NCI-H2196 (cell line): ENCODE data around the gene FNIP2.

Experiments
- DNase-seq: peaks from one replicate; lab custom pipeline; 2025; ENCODE audit not compliant: unreplicated experiment; lab: John Stamatoyannopoulos, UW

The FNIP2 gene

GRCh38 chr4:158762553-158762952 is 6.3 kb upstream of the FNIP2 start:
- DNase-seq: no peak

DNA sequence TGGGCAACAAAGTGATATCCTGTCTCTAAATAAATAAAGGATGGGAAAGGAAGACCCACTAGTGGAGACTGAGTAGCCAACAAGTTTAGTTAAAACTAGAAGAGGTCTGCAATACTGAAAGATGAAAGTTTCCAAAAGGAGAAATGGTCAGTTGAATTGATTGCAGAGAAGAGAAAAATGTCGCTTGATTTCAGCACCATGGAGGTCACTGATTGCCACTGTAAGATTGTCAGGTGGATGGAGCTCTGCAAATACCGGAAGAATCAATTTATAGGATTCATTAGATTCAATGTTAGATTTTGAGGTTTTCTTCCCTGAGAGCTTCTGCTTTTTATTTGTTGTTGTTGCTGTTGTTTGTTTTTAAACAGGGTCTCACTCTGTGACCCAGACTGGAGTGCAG is 5.4 kb upstream of the FNIP2 start:
- no peak for DNase-seq

GRCh38 chr4:158766434-158767044 is 2.3 kb upstream of the FNIP2 start:
- no peak for DNase-seq

GRCh38 chr4:158767451-158767850 is 1.4 kb upstream of the FNIP2 start:
- no peak for DNase-seq

DNA sequence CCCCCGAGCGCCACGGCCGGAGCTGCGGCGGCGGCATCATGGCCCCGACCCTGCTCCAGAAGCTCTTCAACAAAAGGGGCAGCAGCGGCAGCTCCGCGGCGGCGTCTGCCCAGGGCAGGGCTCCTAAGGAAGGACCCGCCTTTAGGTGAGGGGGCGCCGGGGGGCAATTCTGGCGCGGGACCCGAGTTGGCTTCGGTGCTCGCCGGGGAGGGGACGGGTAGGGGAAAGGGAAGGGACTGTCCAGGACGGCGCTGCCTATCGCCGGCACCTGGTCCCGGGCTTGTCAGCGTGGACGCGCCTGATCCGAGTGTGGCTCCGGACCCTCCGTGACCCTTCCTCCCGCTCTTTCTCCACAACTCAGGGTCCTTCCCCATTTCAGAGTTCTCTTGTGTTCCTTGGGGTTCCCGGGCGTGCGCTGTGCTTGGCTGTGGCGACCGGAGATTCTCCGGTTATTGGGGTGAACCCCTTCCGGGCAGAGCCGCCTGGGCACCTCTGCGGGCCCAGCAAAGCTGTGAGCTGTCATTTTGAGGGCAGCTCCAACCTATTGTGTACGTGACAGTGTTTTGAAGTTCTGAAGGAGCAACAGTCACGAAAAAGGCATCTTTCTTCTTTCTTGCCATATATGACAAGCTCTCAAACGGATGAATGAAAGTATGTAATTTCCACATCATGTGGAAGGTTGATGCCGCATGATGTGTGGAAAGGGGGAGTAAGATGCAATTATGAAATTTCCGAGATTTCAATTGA is 522 bp downstream of the FNIP2 start:
- DNase-seq: no peak

- no peak for DNase-seq
Measured at GRCh38 chr4:158770671-158771070, 1.8 kb downstream of the FNIP2 start.

DNA sequence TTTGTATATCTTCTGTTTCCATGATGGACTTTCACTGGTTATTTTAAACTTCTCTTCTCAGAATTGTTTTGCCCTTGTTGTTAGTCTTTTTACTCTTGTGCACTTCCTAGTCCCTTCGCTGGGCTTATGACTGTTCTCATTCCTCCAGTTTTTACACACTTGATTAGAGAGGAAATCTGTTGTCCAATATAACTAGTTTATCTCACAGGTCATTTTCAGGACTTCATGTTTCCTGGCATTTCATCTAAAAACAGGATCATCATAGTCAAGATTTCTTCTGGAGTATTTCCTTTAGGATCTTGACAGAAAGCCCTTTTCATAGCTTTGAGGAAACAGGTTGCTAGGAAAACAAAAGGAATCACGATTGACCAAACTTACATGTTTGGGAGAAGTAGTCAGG is 3.0 kb downstream of the FNIP2 start:
- DNase-seq: no peak

DNA sequence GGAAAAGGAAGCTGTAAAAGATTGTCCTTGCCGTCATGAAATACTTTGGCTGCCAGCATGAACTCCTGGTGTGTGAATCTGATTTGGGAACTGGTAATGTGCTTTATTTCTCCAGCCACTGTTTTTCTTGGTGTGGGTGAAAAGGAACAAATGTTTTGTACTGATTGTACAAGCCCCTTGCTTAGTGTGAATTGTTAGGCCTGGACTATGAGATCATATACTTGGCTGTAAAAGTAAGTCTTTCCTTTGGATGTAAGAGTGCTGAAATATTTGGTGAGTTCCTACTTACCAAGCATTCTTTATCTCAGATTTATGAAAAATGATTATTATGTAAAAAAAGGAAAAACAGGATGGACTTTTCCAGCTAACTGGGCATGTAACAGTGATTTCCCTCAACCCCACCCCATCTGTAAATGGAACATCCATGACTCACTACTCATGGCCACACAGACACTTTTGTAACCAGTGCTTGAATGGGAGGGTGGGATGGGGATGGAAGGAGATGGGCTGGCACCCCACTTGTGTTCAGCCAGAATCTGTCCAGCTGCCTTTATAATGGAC is 6.3 kb downstream of the FNIP2 start:
- DNase-seq: no peak

DNA sequence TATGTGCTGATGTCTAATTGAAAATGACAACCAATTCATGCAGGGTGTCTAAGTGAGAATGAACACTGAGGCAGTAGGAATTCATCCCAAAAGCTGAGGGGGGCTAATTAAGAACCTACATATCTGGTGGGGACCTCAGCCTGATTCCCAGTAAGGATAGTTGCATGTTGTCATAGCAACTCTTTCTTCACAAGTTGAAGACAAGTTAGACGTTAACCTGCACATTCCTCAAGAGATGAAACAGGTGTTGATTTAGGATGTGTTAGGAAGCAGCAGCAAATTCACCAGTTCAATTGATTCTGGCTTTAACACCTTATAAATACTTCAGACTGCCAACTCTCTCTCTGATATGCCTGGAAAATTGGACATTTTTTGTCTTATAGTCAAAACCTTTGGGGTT is 7.3 kb downstream of the FNIP2 start:
- DNase-seq: no peak

- DNase-seq: no peak
Measured at GRCh38 chr4:158777423-158778155, 8.8 kb downstream of the FNIP2 start.

- no peak for DNase-seq
Measured at GRCh38 chr4:158778156-158778711, 9.4 kb downstream of the FNIP2 start.

DNA sequence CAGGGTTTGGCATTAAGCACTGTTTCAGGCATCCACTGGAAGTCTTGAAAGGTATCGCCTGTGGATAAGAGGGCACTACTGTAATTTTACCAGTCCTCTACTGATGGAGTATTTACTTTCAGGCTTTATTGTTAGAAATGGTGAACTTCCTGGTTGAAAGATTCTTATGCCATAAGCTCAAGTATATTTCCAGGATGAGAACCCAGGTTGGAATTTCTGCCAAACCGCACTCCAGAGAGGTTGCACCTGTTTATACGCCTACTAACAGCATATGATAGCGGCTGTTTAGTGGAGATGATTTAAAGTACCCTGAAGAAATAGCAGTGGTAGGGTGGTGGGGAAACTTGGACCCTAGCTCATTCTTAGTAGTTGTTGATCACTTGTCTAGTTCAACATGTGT is 9.9 kb downstream of the FNIP2 start:
- peak; percentile 70 for DNase-seq

DNA sequence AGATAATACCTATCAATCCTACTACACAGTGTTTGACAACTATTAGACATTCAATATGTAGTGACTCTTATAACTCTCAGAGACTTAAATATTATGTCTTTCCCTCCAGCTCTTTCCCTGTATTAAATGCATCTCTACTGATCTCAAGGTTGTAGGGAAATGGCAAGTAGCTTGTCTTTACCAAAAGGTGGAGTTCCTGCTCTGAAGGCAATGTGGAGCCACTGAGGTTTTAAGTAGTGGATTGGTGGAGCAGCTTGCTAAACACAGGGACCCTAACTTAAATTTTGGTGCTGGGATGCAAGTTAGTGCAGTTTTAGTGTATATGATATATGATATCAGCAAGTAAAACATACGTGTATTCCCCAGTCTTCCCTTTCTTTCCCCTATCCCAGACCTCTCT is 13.1 kb downstream of the FNIP2 start:
- DNase-seq: no peak

DNA sequence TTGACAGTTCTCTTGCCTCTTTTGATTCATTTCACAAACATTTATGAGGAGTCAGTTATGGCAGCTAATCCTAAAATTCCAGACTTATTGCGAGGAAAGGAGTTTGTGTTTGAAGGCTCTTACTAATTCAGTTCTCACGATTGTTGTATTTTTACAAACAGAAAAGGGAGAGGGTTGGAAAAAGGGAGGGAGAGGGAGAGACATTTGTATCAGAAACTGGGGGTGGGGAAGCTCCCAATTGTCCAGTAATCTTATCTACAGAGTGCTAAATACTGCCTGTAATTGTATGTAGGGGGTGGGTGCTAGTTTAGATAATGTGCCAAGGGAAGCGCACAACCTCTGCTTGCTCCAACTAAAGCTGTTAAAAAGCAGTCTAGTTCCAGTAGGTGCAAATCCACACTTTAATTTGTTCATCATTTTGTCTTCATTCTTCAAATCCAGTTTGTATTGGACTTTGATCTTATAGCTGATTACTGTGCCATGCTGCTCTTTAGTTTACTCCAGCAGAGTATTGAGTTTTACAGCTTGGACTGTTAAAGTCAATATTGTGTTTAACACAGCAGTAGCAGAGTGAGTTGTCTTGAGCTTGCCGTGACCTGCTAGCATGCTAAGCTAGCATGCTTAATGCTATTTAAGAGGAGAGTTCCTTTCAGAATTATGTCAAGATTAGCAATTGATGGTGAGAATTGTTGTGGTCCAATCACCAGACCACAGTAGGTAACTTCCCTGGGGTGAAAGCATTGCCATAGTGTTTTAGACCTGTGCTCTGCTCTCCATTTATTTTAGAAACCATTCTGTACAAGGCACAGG is 13.9 kb downstream of the FNIP2 start:
- no peak for DNase-seq

GRCh38 chr4:158783785-158784184 is 15.0 kb downstream of the FNIP2 start:
- DNase-seq: no peak

DNA sequence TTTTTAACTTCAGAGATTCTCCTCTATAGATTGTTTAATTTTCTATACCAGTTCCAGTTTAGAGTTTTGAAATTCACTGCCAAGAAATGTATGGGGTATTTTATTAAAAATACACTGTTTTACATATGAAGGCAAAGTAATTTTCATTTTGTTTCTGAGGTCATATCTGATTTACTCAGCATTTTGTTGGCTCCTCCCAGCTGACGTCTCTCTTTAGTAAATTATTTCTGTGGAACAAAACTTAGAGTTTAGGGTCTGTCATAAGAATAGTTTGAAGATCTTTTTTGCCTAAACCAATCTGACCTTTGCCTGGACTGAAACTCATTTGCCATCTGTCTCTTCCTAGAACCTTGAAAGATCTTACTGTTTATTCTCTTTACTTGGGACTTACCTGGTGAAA is 16.9 kb downstream of the FNIP2 start:
- DNase-seq: no peak

DNA sequence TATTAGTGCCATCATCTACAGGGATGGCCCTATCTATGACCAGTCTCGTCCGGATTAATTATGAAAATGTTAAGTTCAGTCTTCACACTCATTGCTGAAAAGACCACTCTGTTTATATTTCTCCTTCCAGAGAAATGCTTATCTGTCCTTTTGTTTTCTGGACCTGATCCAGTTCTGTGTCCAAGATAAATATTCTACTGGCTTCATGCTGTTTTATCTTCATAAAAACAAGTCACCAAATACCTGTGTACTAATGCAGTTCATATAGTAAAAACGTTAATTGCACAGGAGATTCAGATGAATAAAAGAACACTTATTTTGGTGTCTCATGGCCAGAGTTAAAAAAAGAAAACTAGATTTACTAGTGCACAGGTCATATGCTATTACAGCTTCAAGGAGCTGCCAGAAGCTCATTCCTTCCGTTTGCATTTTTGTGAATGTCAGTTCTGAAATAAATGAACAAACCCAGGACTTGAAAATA is 17.3 kb downstream of the FNIP2 start:
- DNase-seq: peak; percentile 9

- DNase-seq: no peak
Measured at GRCh38 chr4:158786955-158787354, 18.1 kb downstream of the FNIP2 start.

DNA sequence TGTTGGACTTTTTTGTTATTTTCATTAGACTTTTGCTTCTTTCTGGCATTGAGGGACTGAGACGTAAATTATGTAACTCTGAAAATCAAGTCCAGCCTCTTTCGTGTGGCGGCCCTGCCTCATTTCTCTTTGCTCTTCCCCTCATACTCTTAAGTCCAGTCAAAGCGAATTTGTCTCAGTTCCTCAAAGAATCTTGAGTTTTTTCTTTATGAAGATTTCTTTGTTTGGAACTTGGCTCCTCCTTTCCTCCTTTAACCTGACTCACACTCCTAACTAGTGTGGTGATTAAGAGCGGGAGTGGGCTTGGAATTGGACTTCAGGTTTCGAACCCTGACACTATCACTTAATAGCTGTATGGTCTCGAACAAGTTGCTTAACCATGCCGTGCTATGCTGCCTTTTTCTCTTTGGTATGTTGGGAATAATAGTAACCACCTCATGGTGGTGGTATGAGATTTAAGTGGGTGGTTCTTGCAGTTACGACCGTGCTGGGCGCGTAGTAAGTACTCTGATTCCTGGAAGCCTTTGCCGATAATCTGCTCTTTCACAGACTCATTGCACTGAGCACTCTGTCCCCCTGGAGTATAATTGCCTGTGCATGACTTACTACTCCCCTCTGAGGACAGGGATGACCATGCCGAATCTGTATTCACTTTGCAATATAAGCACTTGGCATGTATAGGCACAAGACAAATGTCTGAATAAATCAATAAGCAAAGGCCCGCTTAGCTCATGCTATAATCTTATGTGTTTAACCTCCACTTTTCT is 19.1 kb downstream of the FNIP2 start:
- no peak for DNase-seq

DNA sequence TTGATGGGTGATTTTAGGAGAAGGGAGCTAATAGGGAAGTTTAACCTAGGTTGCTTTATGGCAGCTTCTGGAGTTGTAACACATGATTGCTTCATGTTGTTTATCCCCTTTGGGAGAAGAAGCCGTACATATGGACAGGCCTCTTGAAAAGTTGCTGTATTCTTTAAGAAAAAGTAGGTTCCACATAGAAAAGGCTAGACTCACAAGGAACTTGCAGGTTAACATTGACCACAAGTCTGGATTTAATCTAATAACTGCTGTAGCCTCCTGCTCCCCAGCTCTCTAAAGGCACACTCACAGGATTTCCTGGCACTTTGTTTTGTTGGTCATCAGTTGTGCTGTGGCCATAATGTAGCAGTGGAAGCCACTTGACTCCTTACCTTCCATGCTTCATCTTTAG is 19.7 kb downstream of the FNIP2 start:
- no peak for DNase-seq
